ENCODE measurements around the gene HOXD4. TPM values are rescaled to one million over a fixed set of nuclear protein-coding genes. Genes with fewer than 3 reads are reported as not detected.

The HOXD4 gene
- total RNA-seq, 1 donor: 1.1 TPM

DNA sequence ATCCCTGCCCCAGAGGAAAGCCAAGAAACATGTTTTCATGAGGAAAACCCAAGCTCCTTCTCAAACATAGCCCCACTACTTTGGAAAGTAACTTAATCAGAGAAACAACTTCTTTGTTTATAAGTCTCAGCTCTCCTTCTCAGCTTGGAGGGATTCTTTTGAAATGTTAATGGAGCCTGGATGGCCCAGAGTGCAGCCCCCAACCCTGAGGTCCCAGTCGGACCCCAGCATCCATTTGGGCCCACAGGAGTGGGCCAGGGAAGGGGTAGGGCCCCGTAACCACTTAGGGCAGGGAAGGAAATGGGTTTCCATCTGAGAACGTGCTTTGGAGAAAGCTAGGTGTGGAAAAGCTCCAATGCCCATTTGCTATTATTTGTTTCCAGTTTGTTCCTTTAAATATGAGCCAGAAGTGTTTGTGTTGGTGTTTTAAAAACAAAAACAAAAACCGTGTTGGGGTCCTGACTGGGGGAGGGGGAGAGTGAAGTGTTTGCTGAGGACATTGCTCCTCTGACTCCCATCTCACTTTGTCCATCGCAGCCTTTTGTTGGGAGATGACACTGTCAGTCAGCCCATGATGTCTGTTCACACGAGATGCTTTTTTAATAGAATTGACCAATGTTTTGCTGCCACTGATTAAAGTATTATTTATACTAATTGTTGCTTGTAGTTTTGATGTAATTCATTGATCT, 4.2 kb downstream of the HOXD4 start:
- TF ChIP-seq, protein P1, sequence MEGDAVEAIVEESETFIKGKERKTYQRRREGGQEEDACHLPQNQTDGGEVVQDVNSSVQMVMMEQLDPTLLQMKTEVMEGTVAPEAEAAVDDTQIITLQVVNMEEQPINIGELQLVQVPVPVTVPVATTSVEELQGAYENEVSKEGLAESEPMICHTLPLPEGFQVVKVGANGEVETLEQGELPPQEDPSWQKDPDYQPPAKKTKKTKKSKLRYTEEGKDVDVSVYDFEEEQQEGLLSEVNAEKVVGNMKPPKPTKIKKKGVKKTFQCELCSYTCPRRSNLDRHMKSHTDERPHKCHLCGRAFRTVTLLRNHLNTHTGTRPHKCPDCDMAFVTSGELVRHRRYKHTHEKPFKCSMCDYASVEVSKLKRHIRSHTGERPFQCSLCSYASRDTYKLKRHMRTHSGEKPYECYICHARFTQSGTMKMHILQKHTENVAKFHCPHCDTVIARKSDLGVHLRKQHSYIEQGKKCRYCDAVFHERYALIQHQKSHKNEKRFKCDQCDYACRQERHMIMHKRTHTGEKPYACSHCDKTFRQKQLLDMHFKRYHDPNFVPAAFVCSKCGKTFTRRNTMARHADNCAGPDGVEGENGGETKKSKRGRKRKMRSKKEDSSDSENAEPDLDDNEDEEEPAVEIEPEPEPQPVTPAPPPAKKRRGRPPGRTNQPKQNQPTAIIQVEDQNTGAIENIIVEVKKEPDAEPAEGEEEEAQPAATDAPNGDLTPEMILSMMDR (IDR thresholded peaks at IDR 0.05; ENCODE audit: insufficient read depth, low read length): no peak
- H3K4me3 ChIP-seq (ENCODE audit: low read depth, low read length): no peak overlapping the region
- DNase-seq (ENCODE audit: low read depth): no peak

DNA sequence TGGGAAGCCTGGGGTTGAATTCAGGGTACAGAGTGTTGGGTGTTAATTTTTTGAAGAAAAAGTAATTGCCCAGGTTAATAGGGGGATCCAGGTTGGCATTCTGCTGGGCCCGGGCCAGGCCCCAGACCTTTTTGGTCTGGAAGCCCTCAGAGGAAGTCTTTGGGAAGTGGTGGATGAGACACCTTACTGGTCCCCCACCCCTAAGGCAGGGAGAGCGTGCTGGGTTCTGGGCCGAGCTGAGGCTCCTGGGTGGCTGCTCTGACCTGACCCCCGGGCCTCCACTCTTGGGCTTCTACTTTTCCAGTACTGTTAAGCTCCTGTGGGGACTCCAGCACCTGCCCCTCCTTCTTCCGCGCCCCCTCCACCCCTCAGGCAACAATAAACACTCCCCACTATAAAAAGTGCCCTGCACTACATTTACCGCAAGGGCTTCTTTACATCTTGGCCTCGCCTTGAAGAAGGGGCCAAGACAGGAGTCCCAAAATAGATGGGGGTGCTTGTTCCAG, 5.0 kb downstream of the HOXD4 start:
- DNase-seq (ENCODE audit: low read depth): no peak
- TF ChIP-seq, protein P1 (IDR thresholded peaks at IDR 0.05; ENCODE audit: insufficient read depth, low read length): no peak
- H3K4me3 ChIP-seq (ENCODE audit: low read depth, low read length): no peak overlapping the region

DNA sequence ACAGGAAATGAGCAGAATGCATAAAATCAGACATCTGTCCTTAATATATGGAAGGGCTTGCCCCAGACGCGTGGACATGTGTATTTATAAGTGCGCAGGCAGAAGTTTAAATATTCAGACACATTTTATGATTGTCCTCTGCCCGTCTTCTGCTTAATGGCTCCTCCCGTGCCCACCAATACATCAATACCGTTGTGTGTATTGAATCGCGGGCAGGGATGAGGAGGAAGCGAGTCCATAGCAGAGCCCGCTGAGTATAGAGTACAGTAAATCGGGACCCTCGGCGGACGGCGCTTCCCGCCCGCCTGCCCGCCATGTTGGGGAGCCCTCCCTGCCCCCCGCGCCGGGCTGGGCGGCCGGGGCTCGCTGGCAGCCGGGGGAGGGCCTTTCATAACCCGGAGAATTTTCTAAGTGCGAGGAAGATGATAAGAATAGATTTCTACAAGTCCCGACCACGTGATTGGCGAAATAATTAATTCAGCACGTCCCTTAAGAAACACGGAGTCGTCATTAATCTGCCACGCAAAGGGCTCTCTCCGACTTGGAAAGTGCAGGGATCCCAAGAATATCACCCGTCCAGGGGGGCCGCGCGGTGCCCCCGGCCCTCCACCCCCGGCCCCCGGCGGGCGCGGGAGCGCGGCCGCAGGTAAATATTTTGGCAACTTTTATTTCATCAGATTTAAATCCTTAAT, 5.6 kb downstream of the HOXD4 start, which contains the start of gene HOXD3:
TSS of gene HOXD3 (plus strand) at position 501 of the 692 bp plus-strand sequence. CDS start 11,808 bp downstream, outside the sequence.
- TF ChIP-seq, protein P1 (IDR thresholded peaks at IDR 0.05; ENCODE audit: insufficient read depth, low read length): no peak
- no peak within 1 kb of the TSS for H3K4me3 ChIP-seq (ENCODE audit: low read depth, low read length)
- DNase-seq (ENCODE audit: low read depth): no peak

DNA sequence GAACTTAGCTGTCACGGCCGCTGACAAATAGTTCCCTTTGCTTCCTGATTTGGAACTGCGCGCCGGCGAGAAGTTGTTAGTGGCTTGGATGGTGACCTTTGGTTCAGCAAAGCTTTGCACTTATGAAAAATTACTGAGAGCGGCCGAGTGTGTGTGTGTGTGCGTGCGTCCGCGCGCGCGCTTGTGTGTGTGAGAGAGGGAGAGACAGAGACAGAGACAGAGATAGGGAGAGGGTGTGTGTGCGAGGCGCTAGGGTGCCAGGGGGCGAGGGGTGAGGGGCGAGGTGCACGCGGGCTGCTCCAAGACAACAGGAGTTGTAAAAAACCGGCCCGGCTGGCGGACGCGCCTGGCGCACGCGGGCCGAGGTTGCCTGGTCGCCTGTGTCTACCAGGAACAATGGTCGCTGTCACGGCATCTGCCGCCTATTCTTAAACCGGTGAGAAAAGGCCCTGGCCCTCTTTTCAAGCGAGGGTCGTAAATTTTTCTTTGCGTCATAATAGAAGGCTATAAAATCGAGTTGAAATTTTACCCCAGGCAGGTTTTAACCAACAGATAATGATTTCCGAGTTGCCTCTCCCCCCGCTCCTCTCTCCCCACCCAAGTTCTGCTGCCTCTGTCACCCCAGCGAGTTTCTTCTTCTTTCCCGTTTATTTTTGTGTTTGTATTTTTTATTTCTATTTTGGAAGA, 6.3 kb downstream of the HOXD4 start:
- DNase-seq (ENCODE audit: low read depth): no peak
- TF ChIP-seq, protein P1 (IDR thresholded peaks at IDR 0.05; ENCODE audit: insufficient read depth, low read length): no peak
- no peak overlapping the region for H3K4me3 ChIP-seq (ENCODE audit: low read depth, low read length)

DNA sequence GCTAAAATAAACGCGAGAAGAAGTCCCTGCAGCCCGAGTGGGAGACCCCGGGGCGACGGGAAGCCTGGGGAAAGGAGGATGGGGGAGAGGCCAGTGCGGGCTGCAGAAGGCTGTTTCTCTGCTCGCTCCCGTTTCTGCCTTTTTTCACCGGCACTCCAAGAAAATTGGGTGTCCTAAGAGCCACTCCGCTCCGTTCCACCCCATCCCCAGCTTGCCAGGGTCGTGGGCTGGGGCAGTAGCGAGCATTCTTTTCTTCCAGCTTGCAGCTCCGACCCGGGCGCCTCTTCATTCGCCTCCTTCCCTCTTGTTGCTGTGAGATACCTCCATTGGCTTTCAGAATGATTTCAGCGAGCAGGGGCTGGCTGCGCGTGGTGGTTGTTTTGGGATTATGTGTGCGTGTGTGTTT, 6.8 kb downstream of the HOXD4 start:
- no peak overlapping the region for H3K4me3 ChIP-seq (ENCODE audit: low read depth, low read length)
- DNase-seq (ENCODE audit: low read depth): no peak
- TF ChIP-seq, protein P1 (IDR thresholded peaks at IDR 0.05; ENCODE audit: insufficient read depth, low read length): no peak

DNA sequence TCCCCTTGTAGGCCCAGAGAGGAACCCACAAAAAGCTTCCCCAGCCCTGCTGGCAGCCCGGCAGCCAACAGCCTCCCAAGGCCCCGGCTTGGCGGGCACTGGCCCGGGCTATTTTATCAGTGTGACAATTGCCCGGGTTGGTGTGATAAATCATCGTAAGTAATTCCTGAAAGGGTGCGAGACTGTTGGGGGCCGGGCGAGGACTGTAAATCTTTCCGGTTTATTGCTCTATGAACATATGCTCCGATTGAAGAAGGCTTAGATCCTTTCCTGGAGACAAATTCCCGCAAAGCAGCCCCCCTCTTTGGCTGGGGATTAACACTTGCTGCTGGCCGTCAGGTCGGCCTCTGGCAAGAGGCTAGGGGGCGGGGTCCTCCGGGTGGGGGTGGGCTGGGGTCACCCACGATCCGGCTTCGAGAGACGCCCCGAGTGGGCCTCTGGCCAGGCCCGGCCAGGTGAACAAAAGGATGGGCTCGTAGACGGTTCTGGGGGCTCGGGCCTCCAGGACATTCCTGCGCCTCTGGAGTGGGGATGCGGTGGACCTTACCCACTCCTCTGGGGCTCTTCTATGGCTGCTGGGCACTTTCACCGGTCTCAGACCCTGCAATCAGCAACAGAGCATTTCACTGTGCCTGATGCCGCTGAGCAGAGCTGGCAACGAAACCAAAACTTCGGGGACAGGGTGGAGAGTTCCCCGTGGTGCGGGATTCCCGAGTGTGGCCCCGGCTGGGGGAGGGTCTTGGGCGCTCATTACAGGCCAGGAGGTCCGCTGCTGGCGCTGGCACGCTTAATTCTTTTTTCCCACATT, 7.7 kb downstream of the HOXD4 start:
- H3K4me3 ChIP-seq (ENCODE audit: low read depth, low read length): no peak overlapping the region
- TF ChIP-seq, protein P1 (IDR thresholded peaks at IDR 0.05; ENCODE audit: insufficient read depth, low read length): no peak
- no peak for DNase-seq (ENCODE audit: low read depth)
